T-cell (primary cell): ENCODE data around the gene RADIL. TPM values are rescaled to one million over a fixed set of nuclear protein-coding genes. Genes with fewer than 3 reads are reported as not detected.

Experiments
- ATAC-seq, 4 experiments: fragments of 200-7000 bp in 3 of 4; fragments of 150-1000 bp in 1 of 4; cut with Tn5 transposase; replicated peaks in 1 of 4; 1 replicate in 3 of 4; 2 replicates in 1 of 4; pipeline ENCODE4 v1.10.0; 2021; ENCODE audit warnings: moderate library complexity in 3 of 4, mild to moderate bottlenecking in 2 of 4, moderate number of reproducible peaks in 1 of 4
- CTCF ChIA-PET, 2 donors: fragments of 300-600 bp; sonication (Branson Sonifier 250); formaldehyde crosslinking; loops; one replicate each; lab custom pipeline; 2022; ENCODE audit warnings: antibody characterized with exemption in 2 of 2; lab: Charles Lee
- POLR2A ChIA-PET, 2 donors: fragments of 300-600 bp; sonication (Branson Sonifier 250); formaldehyde crosslinking; loops; one replicate each; lab custom pipeline; 2022; ENCODE audit warnings: antibody characterized with exemption in 2 of 2; lab: Charles Lee
- DNase-seq, 35 experiments: peaks; one replicate each; pipeline versions ENCODE4 v3.0.0 to v3.0.0-alpha.2; 2013 to 2023
- H3K27ac ChIP-seq: one replicate; pipeline ENCODE4 v1.5.1; 2013; ENCODE audit warnings: low read length
- H3K27me3 ChIP-seq, 2 experiments: replicated peaks in 1 of 2; 1 replicate in 1 of 2; 2 replicates in 1 of 2; pipeline versions ENCODE4 v1.6.1 to v1.7.0; 2013; ENCODE audit warnings: low read length in 1 of 2, mixed read lengths in 1 of 2; ENCODE audit not compliant: control insufficient read depth in 2 of 2, insufficient read depth in 2 of 2; ENCODE audit errors: extremely low read depth in 1 of 2
- H3K36me3 ChIP-seq, 2 donors: 1 replicate in 1 of 2; 2 replicates in 1 of 2; pipeline versions ENCODE4 v1.6.1 to v1.7.0; 2013; ENCODE audit warnings: low read length in 1 of 2; ENCODE audit not compliant: control insufficient read depth in 2 of 2, insufficient read depth in 1 of 2; ENCODE audit errors: extremely low read depth in 1 of 2
- H3K4me1 ChIP-seq, 2 experiments: 1 replicate in 1 of 2; 2 replicates in 1 of 2; pipeline versions ENCODE4 v1.6.1 to v1.7.0; 2013; ENCODE audit warnings: low read length in 2 of 2, mixed read lengths in 1 of 2; ENCODE audit not compliant: insufficient read depth in 2 of 2, control insufficient read depth in 1 of 2; ENCODE audit errors: extremely low read depth in 1 of 2
- H3K4me3 ChIP-seq, 2 donors: 1 replicate in 1 of 2; 2 replicates in 1 of 2; pipeline versions ENCODE4 v1.5.1 to v1.7.0; 2013; ENCODE audit warnings: mild to moderate bottlenecking in 2 of 2, low read length in 1 of 2, moderate library complexity in 1 of 2; ENCODE audit not compliant: control insufficient read depth in 1 of 2; ENCODE audit errors: extremely low read depth in 1 of 2
- H3K9me3 ChIP-seq: 2 replicates; pipeline ENCODE4 v1.7.0; 2013
- H3K27ac Mint-ChIP-seq, 2 donors: one replicate each; pipeline ENCODE4 v1.8.0; 2020 to 2021; ENCODE audit warnings: mild to moderate bottlenecking in 2 of 2, mixed read lengths in 2 of 2
- H3K27me3 Mint-ChIP-seq, 2 donors: one replicate each; pipeline ENCODE4 v1.8.0; 2021 to 2022; ENCODE audit warnings: mixed read lengths in 2 of 2
- H3K36me3 Mint-ChIP-seq: one replicate; pipeline ENCODE4 v1.8.0; 2021; ENCODE audit warnings: mixed read lengths
- H3K4me1 Mint-ChIP-seq, 3 donors: one replicate each; pipeline ENCODE4 v1.8.0; 2020 to 2022; ENCODE audit warnings: mixed read lengths in 3 of 3, mild to moderate bottlenecking in 1 of 3
- H3K4me3 Mint-ChIP-seq, 3 donors: one replicate each; pipeline ENCODE4 v1.8.0; 2020 to 2022; ENCODE audit warnings: mild to moderate bottlenecking in 3 of 3, mixed read lengths in 3 of 3, moderate library complexity in 3 of 3
- H3K9me3 Mint-ChIP-seq, 3 donors: one replicate each; pipeline ENCODE4 v1.8.0; 2020 to 2022; ENCODE audit warnings: mixed read lengths in 3 of 3
- whole genome bisulfite sequencing: methylation state at CpG from one replicate; pipeline ENCODE4 v1.1.5; 2013; ENCODE audit warnings: missing lambda C conversion rate; ENCODE audit not compliant: insufficient coverage; 5-methylcytosine and 5-hydroxymethylcytosine counted together
- total RNA-seq, 35 experiments: library from RNA in 6 of 35; stranded (reverse) in 6 of 35; fragments of 120-200 nt in 1 of 35; gene quantifications; one replicate each; pipeline versions ENCODE4 v1.2.1 to v1.2.4 and lab custom pipeline; 2013 to 2026

Gene RADIL
- total RNA-seq, 5 donors from 2014 or later (not counting 1 experiment from before 2014, with no cell fraction given), result 0.20 to 0.30 TPM; not detected in 3

DNA sequence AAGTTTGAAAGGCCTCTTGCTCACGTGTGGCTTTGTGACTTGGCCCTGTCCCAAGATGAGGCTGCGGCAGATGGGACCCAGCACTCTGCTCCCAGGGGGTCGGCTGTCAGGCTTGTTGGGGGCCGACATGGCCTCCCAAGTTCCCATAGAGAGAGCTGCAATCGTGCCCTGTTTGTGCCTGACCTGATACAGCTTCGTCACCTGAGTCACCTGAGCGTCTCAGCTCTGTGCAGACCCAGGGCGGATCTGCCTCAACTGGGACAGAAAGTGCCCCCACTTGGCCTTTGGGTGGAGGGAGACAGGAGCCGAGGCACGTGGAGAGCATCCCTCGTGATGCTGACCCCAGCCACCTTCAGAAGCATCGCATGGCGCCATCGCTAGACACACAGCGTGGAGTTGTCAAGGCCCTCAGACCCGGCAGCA lies 43.4 kb downstream of the RADIL start:
- Mint-ChIP-seq H3K4me1 (no peaks in the 10 kb centered on the region), H3K9me3 (no peaks in the 10 kb centered on the region), H3K27ac (no peak overlapping the region), H3K36me3 (no peaks in the 10 kb centered on the region), H3K4me3 (no peak overlapping the region), H3K27me3 (peaks cover 3 to 14% of the 10 kb centered on the region in 2 donors)
- CTCF ChIA-PET, result no interaction called here
- DNase-seq (no peak), ATAC-seq (no peak)
- Histone ChIP-seq H3K27me3 (peaks cover 0 to 29% of the 10 kb centered on the region in 2 experiments), H3K4me3 (no peak overlapping the region), H3K4me1 (no peaks in the 10 kb centered on the region), H3K36me3 (no peaks in the 10 kb centered on the region), H3K27ac (no peak overlapping the region), H3K9me3 (no peaks in the 10 kb centered on the region)
- WGBS, result 80% methylated on average over 16 of the region's 16 CpGs
- POLR2A ChIA-PET, result no interaction called here

DNA sequence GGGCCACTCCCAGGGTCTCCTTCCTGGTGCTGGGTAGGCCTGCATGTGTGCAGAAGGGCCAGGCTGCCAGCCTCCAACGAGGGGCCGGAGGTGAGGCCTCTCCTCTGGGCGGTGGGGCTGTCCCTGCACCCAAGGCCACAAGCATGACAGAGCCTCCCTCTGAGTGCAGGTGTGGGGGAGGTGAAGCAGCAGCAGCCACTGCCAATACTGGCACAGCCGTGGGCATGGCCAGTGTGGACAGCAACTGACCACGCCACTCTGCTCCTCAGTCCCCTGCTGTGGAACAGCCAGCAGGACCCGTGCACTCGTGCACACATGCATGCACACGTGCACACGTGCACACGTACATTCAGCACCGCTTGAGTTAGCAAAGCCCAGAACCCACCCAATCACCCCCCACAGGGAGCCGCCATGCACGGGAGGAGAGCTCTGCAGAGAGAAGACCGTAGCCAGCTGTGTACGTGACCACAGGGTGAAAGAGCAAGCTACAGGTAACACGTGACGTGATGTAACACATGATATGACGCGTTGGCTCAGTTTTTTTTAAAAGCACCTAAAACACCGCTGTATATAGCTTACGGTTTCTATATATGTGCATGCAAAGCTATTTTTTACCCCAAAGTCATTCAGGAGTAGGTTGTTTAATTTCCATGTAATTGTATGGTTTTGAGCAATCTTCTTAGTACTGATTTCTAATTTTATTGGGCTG lies 44.7 kb downstream of the RADIL start:
- Mint-ChIP-seq H3K27ac (no peak overlapping the region), H3K9me3 (no peaks in the 10 kb centered on the region), H3K4me3 (no peak overlapping the region), H3K36me3 (no peaks in the 10 kb centered on the region), H3K27me3 (peaks cover 0 to 7% of the 10 kb centered on the region in 2 donors), H3K4me1 (no peaks in the 10 kb centered on the region)
- Histone ChIP-seq H3K9me3 (no peaks in the 10 kb centered on the region), H3K27me3 (peaks cover 0 to 22% of the 10 kb centered on the region in 2 experiments), H3K4me1 (no peaks in the 10 kb centered on the region), H3K36me3 (no peaks in the 10 kb centered on the region), H3K4me3 (no peak overlapping the region), H3K27ac (no peak overlapping the region)
- ATAC-seq (no peak), DNase-seq (no peak)
- ChIA-PET POLR2A (interaction anchor here in 1 of 2 donors (0.5 kb wide), 1 partner anchor 135 kb away, joined by 9 read pairs; no protein-coding TSS in a partner anchor), CTCF (interaction anchor here in 1 of 2 donors (0.5 kb wide), 1 partner anchor 252 kb away, joined by 4 read pairs; no protein-coding TSS in a partner anchor)
- 88% methylated on average over 15 of the region's 21 CpGs for WGBS

DNA sequence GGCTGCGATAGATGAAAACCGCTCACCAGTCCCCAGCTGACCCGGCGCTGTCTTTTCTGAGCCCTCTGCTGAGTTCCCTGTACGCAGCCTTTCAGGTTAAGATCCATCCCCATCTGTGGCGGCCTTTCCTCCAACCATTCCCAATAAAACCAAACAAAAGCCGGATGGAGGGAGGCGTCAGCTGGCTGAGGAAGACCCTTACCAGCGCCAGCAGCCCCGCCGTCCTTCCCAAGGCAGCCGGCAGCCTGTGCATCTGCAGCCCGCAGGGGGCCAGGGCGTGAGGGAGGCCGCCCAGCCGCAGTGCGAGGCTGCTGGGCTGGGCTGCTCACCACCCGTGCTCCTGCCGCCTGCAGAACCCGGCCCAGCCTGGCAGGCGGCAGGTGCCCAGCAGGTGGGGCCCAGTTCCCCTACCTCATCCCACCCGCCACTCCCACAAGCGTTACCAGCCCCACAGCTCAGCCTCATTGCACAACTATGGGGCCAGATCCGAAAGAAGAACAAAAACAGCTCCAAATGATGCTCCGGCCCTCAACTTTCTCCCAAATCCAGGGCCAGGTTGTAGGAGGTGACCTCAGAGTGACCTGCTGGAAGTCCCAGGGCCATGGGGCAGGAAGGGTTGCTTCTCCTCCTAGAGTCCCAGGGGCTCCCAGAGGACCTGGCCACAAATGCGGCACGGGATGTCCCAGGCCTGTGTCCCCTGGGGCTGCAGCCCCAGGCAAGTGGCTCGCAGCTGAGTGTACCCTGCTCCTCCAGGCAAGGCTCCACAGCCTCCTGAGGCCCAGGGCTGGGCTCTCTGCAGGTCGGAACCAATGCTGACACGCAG lies 45.5 kb downstream of the RADIL start:
- CTCF ChIA-PET, result no interaction called here
- H3K27ac Mint-ChIP-seq, result no peak overlapping the region

DNA sequence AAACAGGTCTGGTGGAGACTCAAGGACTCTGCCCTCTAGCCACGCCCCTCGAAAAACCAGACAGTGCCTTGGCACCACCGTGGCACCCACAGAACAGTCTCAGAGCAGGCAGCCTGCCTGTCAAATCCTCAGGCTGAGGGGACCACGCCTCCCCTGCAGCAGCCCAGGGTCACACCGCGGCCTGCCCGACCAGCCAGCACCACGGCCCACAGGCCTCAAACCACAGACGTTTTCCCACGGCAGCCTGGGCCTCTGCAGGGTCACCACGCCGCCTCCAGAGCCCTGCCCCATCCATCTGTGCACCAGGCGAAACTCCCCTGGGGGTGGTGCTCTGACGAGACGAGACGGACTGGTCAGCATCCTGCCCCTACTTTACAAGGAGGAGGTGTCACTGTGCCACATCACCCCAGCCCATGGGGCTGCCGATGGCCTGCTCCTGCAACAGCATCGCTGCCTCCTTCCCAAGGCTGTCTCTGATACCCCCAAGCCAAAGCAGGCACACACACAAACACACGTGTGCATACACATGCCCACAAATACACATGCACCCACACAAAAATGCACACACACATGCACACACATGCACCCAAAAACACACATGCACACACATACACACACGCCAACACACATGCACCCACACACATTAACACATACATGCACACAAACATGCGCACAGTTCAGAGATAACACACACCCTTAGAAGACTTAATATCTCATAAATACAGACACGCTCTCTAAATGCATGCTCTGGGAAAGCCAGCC lies 46.3 kb downstream of the RADIL start:
- 59% methylated on average over 22 of the region's 22 CpGs for WGBS
- Mint-ChIP-seq H3K27me3 (no peaks in the 10 kb centered on the region), H3K36me3 (no peaks in the 10 kb centered on the region), H3K4me1 (no peaks in the 10 kb centered on the region), H3K4me3 (no peak overlapping the region), H3K27ac (no peak overlapping the region), H3K9me3 (no peaks in the 10 kb centered on the region)
- no peak for DNase-seq
- Histone ChIP-seq H3K36me3 (no peaks in the 10 kb centered on the region), H3K27me3 (peaks cover 0 to 16% of the 10 kb centered on the region in 2 experiments), H3K9me3 (no peaks in the 10 kb centered on the region), H3K4me3 (no peak overlapping the region), H3K27ac (no peak overlapping the region), H3K4me1 (no peaks in the 10 kb centered on the region)
- POLR2A ChIA-PET, result no interaction called here
- no peak for ATAC-seq
- CTCF ChIA-PET, result no interaction called here

More for the DNA sequence above, 45.5 kb downstream of the RADIL start:
- Mint-ChIP-seq H3K27me3 (no peaks in the 10 kb centered on the region), H3K9me3 (no peaks in the 10 kb centered on the region), H3K4me1 (no peaks in the 10 kb centered on the region), H3K4me3 (no peak overlapping the region), H3K36me3 (no peaks in the 10 kb centered on the region)
- POLR2A ChIA-PET, result interaction anchor here in 1 of 2 donors (0.6 kb wide), 1 partner anchor 61 kb away, joined by 3 read pairs; no protein-coding TSS in a partner anchor
- 87% methylated on average over 23 of the region's 30 CpGs for WGBS
- H3K4me1 ChIP-seq, result no peaks in the 10 kb centered on the region
- ATAC-seq (no peak), DNase-seq (no peak)
- no peaks in the 10 kb centered on the region for H3K36me3 ChIP-seq
- H3K4me3 ChIP-seq, result no peak overlapping the region
- H3K27ac ChIP-seq, result no peak overlapping the region
- H3K27me3 ChIP-seq, result peaks cover 0 to 22% of the 10 kb centered on the region in 2 experiments
- no peaks in the 10 kb centered on the region for H3K9me3 ChIP-seq

DNA sequence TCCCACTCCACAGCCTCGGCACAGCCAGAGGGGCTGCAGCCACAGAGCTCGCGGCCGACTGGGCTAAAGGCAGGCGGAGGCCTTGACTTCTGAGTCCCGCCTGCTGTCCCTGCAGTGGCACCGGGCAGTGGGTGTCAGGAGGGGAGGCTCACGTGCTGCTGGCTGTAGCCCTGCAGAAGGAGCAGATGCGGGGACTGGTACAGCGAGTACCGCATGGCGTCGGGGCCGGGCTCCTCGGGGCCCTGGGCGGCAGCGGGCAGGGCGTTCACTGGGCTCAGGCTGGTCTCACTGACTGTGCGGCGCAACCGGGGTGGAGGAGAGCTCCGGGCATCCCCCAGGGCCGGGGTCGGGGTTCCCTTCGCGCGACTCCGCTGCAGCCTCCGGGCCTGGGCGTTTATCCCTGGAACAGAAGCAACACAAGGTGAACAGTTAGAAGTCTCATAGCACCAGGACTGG lies 47.3 kb downstream of the RADIL start:
- no peaks in the 10 kb centered on the region for H3K36me3 Mint-ChIP-seq
- H3K27ac Mint-ChIP-seq, result no peak overlapping the region
- Histone ChIP-seq H3K9me3 (no peaks in the 10 kb centered on the region), H3K36me3 (no peaks in the 10 kb centered on the region), H3K4me1 (no peaks in the 10 kb centered on the region), H3K27me3 (peaks cover 0 to 15% of the 10 kb centered on the region in 2 experiments), H3K27ac (no peak overlapping the region), H3K4me3 (no peak overlapping the region)
- ChIA-PET POLR2A (no interaction called here), CTCF (no interaction called here)
- no peak overlapping the region for H3K4me3 Mint-ChIP-seq
- ATAC-seq (no peak), DNase-seq (no peak)
- H3K27me3 Mint-ChIP-seq, result no peaks in the 10 kb centered on the region
- H3K9me3 Mint-ChIP-seq, result no peaks in the 10 kb centered on the region
- WGBS, result 98% methylated on average over 30 of the region's 30 CpGs
- no peaks in the 10 kb centered on the region for H3K4me1 Mint-ChIP-seq
